HG03432 (cell line): Measurements from ENCODE around the gene DCTN4.
"Not testable (repeated sequence)": the region's sequence is repeated elsewhere in the genome, so short reads cannot be mapped to it uniquely, and the experiment has no call there.

Source experiments
- ATAC-seq: cut with Tn5 transposase; IDR thresholded peaks from one replicate; pipeline ENCODE4 v1.9.1; 2021; ENCODE audit warnings: mild to moderate bottlenecking, moderate library complexity; ENCODE audit not compliant: unreplicated experiment

DCTN4 gene

DNA sequence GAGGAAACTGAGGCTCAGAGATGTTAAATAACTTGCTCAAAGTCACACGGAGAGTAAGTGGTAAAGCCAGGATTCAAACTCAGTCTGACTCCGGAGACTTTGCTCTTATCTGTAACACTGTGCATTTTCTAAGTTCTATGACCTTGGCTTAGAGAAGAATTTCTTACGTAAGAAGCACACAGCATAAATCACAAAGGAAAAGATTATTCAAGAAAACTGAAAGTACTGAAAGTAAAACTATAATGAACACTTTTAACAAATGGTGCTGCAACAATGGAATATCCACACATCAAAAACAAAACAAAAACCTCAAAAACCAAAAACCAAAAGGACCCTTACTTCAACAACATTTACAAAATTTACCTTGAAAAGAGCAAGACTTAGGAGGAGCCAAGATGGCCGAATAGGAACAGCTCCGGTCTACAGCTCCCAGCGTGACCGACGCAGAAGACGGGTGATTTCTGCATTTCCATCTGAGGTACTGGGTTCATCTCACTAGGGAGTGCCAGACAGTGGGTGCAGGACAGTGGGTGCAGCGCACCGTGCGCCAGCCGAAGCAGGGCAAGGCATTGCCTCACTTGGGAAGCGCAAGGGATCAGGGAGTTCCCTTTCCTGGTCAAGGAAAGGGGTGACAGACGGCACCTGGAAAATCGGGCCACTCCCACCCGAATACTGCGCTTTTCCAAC lies 16.2 kb downstream of the DCTN4 start:
- not testable (repeated sequence) for ATAC-seq

DNA sequence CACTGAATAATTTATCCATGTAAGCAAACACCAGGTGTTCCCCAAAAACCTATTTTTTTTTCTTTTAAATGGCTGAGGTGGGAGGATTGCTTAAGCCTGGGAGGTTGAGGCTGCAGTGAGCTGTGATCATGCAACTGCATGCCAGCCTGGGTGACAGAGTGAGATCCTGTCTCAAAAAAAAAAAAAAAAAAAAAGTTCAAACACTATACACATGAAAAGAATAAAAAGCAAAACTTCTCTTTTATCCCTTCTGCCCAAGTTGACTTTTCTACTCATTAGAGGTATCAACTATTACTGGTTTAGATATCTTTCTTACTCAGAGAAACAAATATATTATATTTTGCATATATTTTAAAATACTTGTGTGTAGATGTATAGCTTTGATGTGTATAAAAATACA lies 17.8 kb downstream of the DCTN4 start:
- ATAC-seq = no peak

DNA sequence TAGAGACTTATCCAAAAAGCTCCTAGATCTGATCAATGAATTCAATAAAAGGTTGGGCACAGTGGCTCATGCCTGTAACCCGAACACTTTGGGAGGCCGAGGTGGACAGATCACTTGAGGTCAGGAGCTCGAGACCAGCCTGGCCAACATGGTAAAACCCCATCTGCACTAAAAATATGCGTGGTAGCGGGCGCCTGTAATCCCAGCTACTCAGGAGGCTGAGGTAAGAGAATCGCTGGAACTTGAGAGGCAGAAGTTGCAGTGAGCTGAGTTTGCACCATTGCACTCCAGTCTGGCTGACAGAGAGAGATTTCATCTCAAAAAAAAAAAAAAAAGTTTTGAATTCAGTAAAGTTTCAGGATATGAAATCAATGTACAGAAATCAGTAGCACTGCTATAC lies 20.0 kb downstream of the DCTN4 start:
- no peak for ATAC-seq

DNA sequence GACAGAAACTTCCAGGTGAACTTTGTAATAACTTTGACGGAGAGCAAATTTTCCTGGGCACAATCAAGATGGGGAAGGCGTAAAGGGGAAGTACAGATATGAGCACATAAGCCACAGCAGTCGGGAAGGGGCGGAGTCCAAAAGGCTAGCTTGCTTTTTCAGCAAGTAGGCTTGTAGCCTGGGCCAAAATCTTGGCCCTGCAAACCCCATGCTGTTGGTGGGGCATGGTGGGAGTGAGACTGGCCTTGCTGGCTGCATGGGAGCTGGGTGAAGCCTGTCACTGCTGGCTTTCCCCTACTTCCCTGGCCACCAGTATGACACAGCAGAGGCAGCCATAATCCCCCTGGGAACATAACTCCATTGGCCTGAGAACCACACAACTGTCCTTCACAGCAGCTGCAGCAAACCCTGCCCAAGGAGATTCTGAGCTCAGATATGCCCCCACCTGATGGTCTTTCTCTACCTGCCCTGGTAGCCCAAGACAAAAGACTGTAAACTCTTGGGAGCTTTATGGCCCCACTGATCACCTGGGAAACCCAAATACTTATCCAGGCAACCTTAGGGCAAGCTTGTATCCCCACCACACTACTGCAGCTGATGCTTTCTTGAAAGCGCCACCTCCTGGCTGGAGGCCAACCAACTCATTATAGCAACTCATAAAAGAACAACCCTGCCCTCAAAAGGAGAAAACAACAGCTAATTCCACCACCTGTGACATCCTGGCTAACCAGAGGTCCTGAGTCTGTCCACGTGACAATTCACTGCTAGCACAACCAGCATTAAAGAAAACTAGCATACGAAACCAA lies 24.0 kb downstream of the DCTN4 start:
- ATAC-seq = peak; percentile 69

- ATAC-seq = no peak
Measured at GRCh38 chr5:150731669-150732242, 27.1 kb downstream of the DCTN4 start.

DNA sequence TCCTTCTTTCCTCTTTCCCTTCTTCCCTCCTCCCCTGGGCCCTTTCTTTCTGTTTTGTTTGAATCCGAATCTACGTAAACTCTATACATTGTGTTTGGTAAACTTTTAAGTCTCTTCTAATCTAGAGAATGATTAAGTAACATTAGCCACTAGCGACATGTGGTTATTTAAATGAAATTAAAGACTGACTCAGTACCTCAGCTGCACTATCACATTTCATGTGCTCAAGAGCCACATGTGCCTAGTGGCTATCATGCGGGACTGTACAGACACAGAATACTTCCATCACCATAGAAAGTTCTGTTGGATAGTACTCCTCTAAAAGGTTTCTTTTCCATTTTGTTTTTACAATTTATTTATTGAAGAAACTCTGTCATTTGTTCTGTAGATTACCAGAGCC lies 29.0 kb downstream of the DCTN4 start:
- ATAC-seq = no peak

DNA sequence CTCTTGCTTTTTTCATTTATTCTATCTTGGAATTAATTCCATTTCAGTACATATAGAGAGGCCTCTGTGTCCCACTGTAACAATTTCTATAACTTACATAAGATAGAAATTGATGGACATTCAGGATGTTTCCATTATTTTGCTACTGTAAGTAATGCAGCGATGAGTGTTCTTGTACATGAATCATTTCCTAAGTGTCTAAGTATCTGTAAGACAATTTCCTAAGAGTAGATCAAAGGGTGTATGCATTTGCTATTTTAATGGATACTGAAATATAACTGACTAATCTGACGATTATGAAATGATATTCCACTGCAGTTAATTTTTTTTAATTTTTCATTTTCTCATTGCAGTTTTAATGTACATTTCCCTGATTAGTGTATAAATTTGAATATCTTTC lies 35.0 kb downstream of the DCTN4 start:
- ATAC-seq = no peak

DNA sequence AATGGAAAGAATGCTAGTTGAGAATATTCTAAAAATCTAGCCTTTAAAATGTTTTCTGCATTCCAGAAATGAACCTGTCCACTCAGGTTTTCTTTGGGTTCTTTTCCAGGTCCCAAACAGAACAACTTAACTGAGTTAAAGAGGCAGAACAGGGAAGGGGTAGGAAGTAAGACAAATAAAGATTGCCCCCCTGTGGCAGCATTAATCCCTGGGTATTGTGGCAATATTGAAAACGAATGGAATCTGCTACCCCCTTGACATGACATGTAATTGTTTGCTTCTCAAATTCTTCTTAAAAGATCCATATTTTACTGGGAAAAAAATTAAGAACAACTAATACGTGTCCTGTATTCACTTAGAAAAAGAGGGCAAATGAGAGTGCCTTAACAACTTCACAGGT lies 48.7 kb downstream of the DCTN4 start:
- ATAC-seq = no peak

DNA sequence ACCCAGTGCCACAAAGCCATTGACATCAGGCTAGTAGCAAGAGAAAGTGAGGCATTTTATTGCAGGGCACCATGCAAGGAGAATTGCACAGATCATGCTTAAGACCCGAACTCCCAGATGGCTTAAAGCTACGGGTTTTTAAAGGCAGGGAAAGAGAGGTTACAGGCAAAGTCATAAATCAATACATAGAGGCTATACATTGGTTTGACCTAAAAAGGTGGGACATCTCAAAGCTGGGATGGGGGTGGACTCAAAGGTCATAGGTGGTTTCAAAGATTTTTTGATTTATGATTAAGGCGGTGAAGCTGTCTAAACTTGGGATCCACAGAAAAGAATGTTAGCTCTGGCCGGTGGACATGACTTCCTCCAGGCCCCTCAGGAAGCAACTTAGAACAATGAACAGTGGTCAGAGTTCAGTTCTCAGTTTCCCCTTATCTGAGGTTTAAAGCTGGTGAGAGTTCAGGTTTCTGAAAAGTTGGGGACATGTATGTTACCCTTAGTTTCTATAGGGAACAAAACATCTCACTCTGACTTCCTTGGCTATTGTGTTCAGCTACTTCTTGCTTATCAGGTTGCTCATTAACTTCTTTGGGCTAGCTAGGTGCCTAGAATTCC lies 51.9 kb downstream of the DCTN4 start:
- ATAC-seq = no peak

DNA sequence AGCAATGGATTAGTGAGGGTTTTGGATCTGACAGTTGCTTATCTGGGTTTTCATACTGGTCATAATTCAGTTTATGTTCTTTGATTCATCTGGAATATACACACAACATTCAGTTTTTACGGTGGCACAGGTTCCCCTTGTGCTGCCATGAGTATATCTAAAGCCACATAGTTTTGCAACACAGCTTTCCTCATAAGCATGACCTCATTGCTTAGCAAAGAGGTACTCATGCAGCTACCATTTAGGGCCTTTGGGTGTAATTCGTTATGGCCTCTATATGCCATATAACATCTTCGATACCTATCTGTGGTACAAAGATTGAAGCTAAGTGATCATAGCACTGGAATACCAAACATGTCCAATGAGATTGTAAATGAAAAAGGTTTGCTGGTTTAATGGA lies 55.1 kb downstream of the DCTN4 start:
- no peak for ATAC-seq

DNA sequence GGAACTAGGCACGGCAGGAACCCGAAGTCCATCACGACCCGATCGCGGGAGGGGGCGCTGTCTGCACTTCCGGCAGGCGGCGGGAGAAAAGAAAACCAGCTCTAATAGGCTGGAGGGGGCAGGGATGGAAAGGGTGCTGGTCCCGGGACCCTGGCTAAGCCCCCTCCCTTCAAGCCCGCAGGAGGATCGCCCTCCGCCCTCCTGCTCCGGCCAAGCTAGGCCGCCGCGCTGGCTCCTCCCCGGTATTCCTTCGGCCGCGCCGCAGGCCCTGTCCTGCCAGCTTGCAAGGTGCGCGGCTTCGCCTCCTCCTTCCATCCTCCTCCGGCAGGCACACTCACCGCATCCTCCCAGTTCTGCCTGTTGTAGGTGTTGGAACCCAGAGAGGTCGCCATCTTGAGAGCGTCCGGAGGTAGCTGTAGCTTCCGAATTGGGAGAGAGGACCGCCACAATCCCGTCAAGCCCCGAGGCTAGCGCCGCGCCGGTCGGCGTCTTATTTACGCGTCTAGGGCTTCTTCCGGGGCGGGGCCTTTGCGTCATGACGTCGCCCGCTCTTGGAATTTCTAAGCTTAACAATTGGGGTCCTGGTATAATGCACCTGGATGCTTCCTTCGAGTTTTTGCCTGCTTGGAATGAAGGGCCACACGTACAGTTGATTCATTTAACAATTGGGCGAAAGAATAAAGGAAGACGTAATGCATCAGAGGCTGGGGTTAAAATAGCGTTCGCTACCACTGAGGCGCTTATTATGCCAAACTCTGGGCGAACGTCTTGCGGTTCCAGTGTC lies 58.0 kb downstream of the DCTN4 start, which contains the start of gene RBM22:
TSS of gene RBM22 (minus strand) at position 469 of the 784 bp plus-strand sequence. CDS start at position 392, 77 bp downstream.
- peak; percentile 96 for ATAC-seq

- ATAC-seq = peak; percentile 9
Measured at GRCh38 chr5:150700246-150700593, 58.6 kb downstream of the DCTN4 start.

DNA sequence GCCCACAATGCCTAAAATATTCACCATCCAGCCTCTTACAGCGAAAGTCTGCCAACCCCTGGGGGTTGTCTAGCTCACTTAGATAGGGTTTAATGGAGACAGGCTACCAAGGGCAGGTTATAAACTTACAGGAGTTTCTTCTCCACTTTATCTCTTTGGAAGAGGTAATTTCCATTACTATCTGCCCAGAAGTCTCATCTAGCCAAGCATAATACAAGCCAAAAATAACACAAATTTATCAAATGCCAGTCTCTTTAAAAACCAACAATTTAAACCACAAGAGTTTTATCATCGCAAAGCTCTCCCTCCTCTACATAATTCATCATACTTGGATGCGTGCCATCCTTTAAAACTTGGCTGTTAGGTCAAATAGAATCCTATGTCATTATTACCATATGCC lies 64.2 kb downstream of the DCTN4 start:
- no peak for ATAC-seq

- ATAC-seq = no peak
Measured at GRCh38 chr5:150692276-150692675, 66.5 kb downstream of the DCTN4 start.

DNA sequence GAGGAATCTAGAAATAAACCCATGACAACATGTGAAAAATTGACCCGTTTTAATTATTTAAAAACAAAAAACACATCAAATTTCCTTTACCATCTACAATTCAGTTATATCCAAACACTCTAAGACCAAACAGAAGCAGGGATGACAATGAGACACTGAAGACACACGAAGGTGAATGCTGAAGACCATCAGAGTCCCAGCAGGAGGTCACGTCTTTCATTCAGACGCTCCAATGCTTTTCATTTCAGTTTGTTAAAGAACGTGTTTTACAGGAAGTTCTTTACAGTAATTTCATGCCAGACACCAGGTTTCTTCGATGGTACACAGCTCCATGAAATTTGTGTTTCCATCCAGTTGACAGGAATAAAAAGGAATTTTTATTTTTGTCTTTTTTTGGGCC lies 68.1 kb downstream of the DCTN4 start:
- no peak for ATAC-seq

GRCh38 chr5:150689120-150689519 lies 69.7 kb downstream of the DCTN4 start:
- ATAC-seq = no peak

GRCh38 chr5:150676578-150676977 lies 82.2 kb downstream of the DCTN4 start:
- no peak for ATAC-seq

- no peak for ATAC-seq
Measured at GRCh38 chr5:150675069-150675468, 83.7 kb downstream of the DCTN4 start.

- no peak for ATAC-seq
Measured at GRCh38 chr5:150674341-150674821, 84.4 kb downstream of the DCTN4 start.

GRCh38 chr5:150672884-150673275 lies 85.9 kb downstream of the DCTN4 start:
- ATAC-seq = no peak
